C4-2B (cell line): Measurements from ENCODE around the gene SPC25.

Source experiments
- ZFX ChIP-seq: fragments of 450-650 bp; IDR thresholded peaks from 2 replicates; pipeline ENCODE4 v1.6.1; 2017
- TF ChIP-seq, protein P1 (sequence below): fragments of 450-650 bp; conservative IDR thresholded peaks from 2 replicates; pipeline ENCODE4 v1.5.1; 2017; ENCODE audit warnings: mild to moderate bottlenecking

DNA sequence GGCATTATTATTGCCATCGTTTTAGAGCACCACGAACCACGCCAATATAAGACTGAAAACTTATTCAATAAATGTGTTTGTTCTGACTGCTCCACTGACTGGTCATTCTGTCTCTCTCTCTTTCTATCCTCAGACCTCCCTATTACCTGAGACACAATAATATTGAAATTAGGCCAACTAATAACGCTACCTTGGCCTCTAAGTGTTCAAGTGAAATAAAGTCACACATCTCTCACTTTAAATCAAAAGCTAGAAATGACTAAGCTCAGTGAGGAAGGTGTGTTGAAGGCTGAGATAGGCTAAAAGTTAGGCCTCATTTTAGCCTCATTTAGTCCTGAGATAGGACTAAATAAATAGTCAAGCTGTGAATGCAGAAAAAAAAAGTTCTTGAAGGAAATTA lies 49.7 kb upstream of the SPC25 start:
- TF ChIP-seq, protein P1, sequence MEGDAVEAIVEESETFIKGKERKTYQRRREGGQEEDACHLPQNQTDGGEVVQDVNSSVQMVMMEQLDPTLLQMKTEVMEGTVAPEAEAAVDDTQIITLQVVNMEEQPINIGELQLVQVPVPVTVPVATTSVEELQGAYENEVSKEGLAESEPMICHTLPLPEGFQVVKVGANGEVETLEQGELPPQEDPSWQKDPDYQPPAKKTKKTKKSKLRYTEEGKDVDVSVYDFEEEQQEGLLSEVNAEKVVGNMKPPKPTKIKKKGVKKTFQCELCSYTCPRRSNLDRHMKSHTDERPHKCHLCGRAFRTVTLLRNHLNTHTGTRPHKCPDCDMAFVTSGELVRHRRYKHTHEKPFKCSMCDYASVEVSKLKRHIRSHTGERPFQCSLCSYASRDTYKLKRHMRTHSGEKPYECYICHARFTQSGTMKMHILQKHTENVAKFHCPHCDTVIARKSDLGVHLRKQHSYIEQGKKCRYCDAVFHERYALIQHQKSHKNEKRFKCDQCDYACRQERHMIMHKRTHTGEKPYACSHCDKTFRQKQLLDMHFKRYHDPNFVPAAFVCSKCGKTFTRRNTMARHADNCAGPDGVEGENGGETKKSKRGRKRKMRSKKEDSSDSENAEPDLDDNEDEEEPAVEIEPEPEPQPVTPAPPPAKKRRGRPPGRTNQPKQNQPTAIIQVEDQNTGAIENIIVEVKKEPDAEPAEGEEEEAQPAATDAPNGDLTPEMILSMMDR, result no peak
- no peak for TF ChIP-seq ZFX
